Measurements from ENCODE around the gene DCDC2C.

DNA sequence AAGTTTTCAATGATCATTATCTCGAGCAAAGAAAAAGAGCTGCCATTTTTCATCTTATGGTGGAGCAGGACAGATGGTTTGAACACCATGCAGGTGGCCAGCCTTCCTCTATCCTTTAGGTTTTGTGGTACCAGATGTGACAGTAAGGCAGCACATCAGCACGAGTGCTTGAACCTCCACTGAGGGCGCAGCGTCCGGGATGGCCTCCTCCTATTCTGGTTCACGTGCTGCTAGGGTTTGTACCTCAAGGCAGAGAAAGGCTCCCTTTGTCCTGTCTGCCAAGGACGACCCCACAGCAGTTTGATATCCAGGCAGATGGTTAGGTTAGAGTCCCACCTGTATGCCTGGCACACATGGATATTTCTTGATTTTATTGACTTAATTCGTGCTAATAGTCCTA lies 50.2 kb downstream of the DCDC2C start:
- TF ChIP-seq EZH2 (IDR thresholded peaks at IDR 0.05; ENCODE audit: insufficient read depth, poor library complexity, severe bottlenecking) (no peak), EZH2phosphoT487 (IDR thresholded peaks at IDR 0.05; ENCODE audit: insufficient read depth, low read depth) (no peak)
